Kidney epithelial cell (primary cell): ENCODE results near the gene STX3. TPM values are rescaled to one million over a fixed set of nuclear protein-coding genes. Genes with fewer than 3 reads are reported as not detected.

Experiments
- DNase-seq: peaks from one replicate; pipeline ENCODE4 v3.0.0-alpha.2; 2010; ENCODE audit warnings: low read depth
- H3K27me3 ChIP-seq: 2 replicates; pipeline ENCODE4 v1.6.0; 2011; ENCODE audit warnings: low read length; ENCODE audit not compliant: control insufficient read depth, insufficient read depth
- H3K36me3 ChIP-seq: 2 replicates; pipeline ENCODE4 v1.5.1; 2011; ENCODE audit warnings: low read length; ENCODE audit not compliant: control insufficient read depth, insufficient read depth
- H3K4me3 ChIP-seq: 2 replicates; pipeline ENCODE4 v1.5.1; 2011; ENCODE audit warnings: low read depth, mild to moderate bottlenecking, control low read depth, low read length
- total RNA-seq: library from RNA; depleted of rRNA; stranded (reverse); fragments of >200 nt; gene quantifications from 2 replicates; pipeline ENCODE4 v1.2.3, GENCODE V29; 2015
- TF ChIP-seq, protein P1 (sequence below): IDR thresholded peaks from 2 replicates; pipeline ENCODE4 v1.5.1; 2011; ENCODE audit warnings: mild to moderate bottlenecking, moderate library complexity, low read length, control low read depth, inconsistent platforms; ENCODE audit not compliant: insufficient read depth, poor library complexity, severe bottlenecking

Gene STX3
- total RNA-seq, 1 donor from 2014 or later = 73.5 TPM

DNA sequence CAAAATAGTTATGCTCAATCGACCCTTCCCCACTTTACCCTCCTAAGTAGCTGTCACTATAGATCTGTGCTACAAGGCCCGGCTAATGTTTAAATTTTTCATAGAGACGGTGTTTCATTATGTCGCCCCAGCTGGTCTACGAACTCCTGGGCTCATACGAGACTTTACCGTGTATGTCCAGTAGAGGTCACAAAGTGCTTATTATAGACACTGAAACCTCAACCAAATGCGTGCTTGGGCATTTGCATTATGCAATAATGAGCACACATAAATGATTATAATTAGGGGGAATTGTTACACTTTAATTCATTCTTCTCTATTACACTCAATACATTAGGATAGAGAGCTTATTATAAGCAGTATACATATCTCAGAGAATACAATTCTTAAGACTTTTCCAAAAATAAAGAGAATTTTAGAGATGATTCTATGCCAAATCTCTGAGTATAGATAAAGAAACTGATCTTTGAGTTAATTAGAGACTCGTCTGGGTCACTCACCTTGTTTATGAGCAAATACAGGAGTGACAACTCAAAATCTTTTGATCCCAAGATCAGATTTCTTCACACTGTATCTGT lies 67.9 kb downstream of the STX3 start:
- Histone ChIP-seq H3K4me3 (no peak overlapping the region), H3K27me3 (no peaks in the 10 kb centered on the region), H3K36me3 (no peaks in the 10 kb centered on the region)
- TF ChIP-seq, protein P1, sequence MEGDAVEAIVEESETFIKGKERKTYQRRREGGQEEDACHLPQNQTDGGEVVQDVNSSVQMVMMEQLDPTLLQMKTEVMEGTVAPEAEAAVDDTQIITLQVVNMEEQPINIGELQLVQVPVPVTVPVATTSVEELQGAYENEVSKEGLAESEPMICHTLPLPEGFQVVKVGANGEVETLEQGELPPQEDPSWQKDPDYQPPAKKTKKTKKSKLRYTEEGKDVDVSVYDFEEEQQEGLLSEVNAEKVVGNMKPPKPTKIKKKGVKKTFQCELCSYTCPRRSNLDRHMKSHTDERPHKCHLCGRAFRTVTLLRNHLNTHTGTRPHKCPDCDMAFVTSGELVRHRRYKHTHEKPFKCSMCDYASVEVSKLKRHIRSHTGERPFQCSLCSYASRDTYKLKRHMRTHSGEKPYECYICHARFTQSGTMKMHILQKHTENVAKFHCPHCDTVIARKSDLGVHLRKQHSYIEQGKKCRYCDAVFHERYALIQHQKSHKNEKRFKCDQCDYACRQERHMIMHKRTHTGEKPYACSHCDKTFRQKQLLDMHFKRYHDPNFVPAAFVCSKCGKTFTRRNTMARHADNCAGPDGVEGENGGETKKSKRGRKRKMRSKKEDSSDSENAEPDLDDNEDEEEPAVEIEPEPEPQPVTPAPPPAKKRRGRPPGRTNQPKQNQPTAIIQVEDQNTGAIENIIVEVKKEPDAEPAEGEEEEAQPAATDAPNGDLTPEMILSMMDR = peak; percentile 52
- peak; percentile 16 for DNase-seq

DNA sequence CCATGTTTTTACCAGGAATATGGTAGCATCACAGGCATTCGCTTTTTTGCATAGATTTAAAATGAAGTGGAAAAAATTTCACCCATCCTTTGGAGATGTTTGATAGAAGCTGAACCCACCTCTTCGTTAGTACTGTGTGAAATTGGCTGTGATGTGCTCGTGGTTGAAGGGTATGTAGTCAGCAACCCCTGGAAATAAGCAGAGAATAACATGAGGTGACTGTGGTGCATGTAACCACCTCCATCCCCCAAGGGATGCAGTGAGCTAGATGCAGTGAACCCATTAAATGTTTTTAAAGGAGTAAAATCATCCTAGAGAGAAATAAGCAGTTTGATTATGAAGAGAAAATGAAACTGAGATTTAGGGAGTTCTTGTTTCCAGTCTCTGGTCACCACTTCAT lies 74.2 kb downstream of the STX3 start:
- Histone ChIP-seq H3K36me3 (no peaks in the 10 kb centered on the region), H3K27me3 (no peaks in the 10 kb centered on the region), H3K4me3 (no peak overlapping the region)
- TF ChIP-seq, protein P1 = no peak
- DNase-seq = no peak

DNA sequence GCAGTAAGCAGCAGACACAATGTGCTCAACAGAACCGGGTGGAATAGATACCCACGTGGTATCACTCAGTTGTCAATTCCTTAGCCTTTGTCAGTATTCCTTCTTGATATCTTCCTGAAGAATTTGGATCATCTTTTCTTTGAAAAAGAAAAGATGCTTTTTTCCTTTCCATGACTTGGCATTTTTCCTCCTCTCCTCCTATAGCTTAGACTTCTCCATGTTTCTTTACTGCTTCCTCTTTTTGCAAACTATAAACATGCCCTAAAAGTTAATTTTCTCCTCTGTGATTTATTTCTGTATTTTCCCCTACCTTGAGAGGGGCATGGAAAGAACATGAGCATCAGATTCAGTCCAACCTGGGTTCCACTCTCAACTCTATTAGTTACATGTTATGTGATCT lies 78.4 kb downstream of the STX3 start:
- Histone ChIP-seq H3K27me3 (no peaks in the 10 kb centered on the region), H3K4me3 (no peak overlapping the region), H3K36me3 (no peaks in the 10 kb centered on the region)
- TF ChIP-seq, protein P1 = no peak
- no peak for DNase-seq

DNA sequence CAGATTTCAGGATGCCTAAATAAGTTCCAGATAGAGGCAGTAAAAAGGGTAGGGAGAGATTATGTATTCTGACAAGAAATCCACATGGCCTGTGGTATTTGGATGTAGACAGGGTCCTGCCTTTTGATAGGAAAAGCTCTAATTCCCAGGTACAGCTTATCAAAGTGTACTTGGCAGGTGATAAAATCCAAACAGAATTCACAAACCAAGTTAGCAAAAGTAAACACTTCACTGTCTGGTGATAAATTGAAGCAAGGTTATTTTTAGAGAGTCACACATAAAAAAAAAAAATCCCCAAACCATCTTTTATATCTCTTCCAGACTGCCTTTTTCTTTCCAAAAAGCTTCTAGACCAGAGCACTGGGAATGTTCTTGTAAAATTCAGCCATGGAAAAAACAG lies 84.4 kb downstream of the STX3 start:
- Histone ChIP-seq H3K36me3 (no peaks in the 10 kb centered on the region), H3K27me3 (no peaks in the 10 kb centered on the region), H3K4me3 (no peak overlapping the region)
- DNase-seq = no peak
- TF ChIP-seq, protein P1 = no peak

DNA sequence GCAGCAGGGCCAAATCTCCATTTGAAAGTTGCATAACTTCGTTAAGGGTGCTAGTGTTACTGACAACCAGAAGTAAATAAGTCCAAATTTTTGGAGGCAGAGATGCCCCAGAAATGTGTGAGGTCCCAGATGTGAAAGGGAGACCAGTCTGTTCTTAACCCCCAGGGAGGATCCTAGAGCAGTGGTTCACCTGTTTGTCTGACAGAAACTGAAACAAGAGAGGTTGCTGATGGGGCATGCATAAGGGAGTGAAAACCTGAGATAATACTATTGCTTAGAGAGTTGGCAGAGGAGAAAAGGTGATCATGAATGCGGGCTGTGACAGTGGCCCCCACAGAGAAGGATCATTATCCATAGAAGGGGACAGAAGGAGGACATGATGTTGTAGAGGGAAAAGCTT lies 86.3 kb downstream of the STX3 start:
- DNase-seq = no peak
- Histone ChIP-seq H3K36me3 (no peaks in the 10 kb centered on the region), H3K4me3 (no peak overlapping the region), H3K27me3 (no peaks in the 10 kb centered on the region)
- TF ChIP-seq, protein P1 = no peak

DNA sequence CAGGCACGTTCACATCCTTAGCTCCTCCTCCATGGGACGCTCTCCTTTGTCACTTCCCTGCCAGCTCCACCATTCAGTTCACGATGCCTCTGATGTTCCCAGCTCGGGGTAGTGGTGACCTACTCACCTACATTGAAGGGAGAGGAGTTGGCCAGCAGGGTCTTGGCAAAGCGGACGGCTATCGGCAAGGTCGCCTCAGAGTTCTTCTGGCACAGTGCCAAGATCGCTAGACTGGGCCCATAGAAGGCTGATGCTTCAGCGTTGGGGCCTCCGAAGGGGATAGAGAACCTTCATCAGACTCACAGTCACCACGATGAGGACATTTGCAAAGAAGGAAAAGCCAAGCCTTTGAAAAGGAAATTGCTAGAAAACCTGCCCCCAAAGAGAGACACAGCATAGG lies 87.1 kb downstream of the STX3 start:
- H3K4me3 ChIP-seq = no peak overlapping the region
- no peaks in the 10 kb centered on the region for H3K36me3 ChIP-seq
- DNase-seq = no peak
- TF ChIP-seq, protein P1 = no peak
- no peaks in the 10 kb centered on the region for H3K27me3 ChIP-seq
